Kidney epithelial cell (primary cell): ENCODE data around the gene MAOB. TPM values are rescaled to one million over a fixed set of nuclear protein-coding genes. Genes with fewer than 3 reads are reported as not detected.

ENCODE experiments used
- DNase-seq: peaks from one replicate; pipeline ENCODE4 v3.0.0-alpha.2; 2010; ENCODE audit warnings: low read depth
- H3K27me3 ChIP-seq: 2 replicates; pipeline ENCODE4 v1.6.0; 2011; ENCODE audit warnings: low read length; ENCODE audit not compliant: control insufficient read depth, insufficient read depth
- H3K36me3 ChIP-seq: 2 replicates; pipeline ENCODE4 v1.5.1; 2011; ENCODE audit warnings: low read length; ENCODE audit not compliant: control insufficient read depth, insufficient read depth
- H3K4me3 ChIP-seq: 2 replicates; pipeline ENCODE4 v1.5.1; 2011; ENCODE audit warnings: low read depth, mild to moderate bottlenecking, control low read depth, low read length
- CTCF ChIP-seq: IDR thresholded peaks from 2 replicates; pipeline ENCODE4 v1.5.1; 2011; ENCODE audit warnings: mild to moderate bottlenecking, moderate library complexity, low read length, control low read depth, inconsistent platforms; ENCODE audit not compliant: insufficient read depth, poor library complexity, severe bottlenecking
- total RNA-seq: library from RNA; depleted of rRNA; stranded (reverse); fragments of >200 nt; gene quantifications from 2 replicates; pipeline ENCODE4 v1.2.3, GENCODE V29; 2015

The MAOB gene
- total RNA-seq, 1 donor from 2014 or later = 1.1 TPM

- DNase-seq = no peak
- Histone ChIP-seq H3K4me3 (no peak overlapping the region), H3K27me3 (no peaks in the 10 kb centered on the region), H3K36me3 (no peaks in the 10 kb centered on the region)
- no peak for TF ChIP-seq CTCF
Observed at GRCh38 chrX:43840265-43840664, 42.0 kb downstream of the MAOB start.

- no peaks in the 10 kb centered on the region for H3K27me3 ChIP-seq
- DNase-seq = no peak
- no peaks in the 10 kb centered on the region for H3K36me3 ChIP-seq
- peak; percentile 57 for TF ChIP-seq CTCF
- H3K4me3 ChIP-seq = no peak overlapping the region
Observed at GRCh38 chrX:43836435-43837184, 45.6 kb downstream of the MAOB start.

DNA sequence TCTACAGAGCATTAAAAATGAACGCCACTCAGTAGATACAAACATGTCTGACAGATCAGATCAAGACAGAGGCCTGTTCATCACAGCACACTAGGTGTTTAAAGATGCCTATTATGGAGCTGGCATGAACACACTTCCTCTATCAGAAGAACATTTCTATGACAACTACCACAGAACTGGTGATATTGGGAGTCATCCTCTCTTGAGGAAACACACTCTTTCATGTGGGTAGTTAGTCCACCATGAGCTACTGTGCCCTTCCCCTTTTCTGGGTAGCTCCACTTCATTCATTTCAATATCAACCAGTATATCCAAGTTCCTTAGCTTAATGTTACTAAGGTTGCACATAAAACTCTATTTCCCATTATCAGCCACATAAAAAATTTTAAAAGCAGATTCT lies 46.7 kb downstream of the MAOB start:
- H3K4me3 ChIP-seq = no peak overlapping the region
- H3K27me3 ChIP-seq = no peaks in the 10 kb centered on the region

GRCh38 chrX:43827791-43828190 lies 54.5 kb downstream of the MAOB start:
- TF ChIP-seq CTCF = no peak
- no peaks in the 10 kb centered on the region for H3K27me3 ChIP-seq
- H3K4me3 ChIP-seq = no peak overlapping the region
- DNase-seq = no peak
- no peaks in the 10 kb centered on the region for H3K36me3 ChIP-seq

More for the DNA sequence above, 46.7 kb downstream of the MAOB start:
- DNase-seq = no peak
- H3K36me3 ChIP-seq = no peaks in the 10 kb centered on the region
- TF ChIP-seq CTCF = no peak

DNA sequence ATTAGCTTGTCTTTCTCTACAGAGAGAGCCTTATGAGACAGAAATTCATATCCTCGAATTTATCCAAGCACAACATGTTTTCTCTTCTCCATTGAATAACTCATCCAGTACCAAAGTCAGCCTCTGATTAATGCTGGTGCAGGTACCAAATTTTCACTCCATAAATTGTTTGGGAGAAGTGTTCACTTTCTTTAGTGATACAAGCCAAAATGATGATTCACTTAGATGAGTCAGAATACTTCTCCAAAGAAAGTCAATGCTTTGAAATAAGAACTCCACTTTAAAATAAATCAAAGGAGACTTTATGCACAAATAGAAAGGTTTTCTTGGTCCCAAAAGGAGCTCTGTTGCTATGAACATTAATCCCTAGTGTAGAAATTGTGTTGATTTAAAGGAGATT lies 60.2 kb downstream of the MAOB start:
- TF ChIP-seq CTCF = no peak
- Histone ChIP-seq H3K4me3 (no peak overlapping the region), H3K36me3 (no peaks in the 10 kb centered on the region), H3K27me3 (no peaks in the 10 kb centered on the region)
- DNase-seq = peak; percentile 12

- H3K4me3 ChIP-seq = no peak overlapping the region
- no peaks in the 10 kb centered on the region for H3K36me3 ChIP-seq
- no peaks in the 10 kb centered on the region for H3K27me3 ChIP-seq
- TF ChIP-seq CTCF = no peak
- no peak for DNase-seq
Observed at GRCh38 chrX:43817444-43817843, 64.8 kb downstream of the MAOB start.
